ENCODE measurements around the gene CLEC11A. TPM values are rescaled to one million over a fixed set of nuclear protein-coding genes. Genes with fewer than 3 reads are reported as not detected.

The CLEC11A gene
- 167 and 170 TPM in 2 replicates for total RNA-seq

GRCh38 chr19:50723069-50723468 is at the start of gene CLEC11A:
TSS of gene CLEC11A (plus strand) at chr19:50723364. CDS start at chr19:50723526, 162 bp downstream.

GRCh38 chr19:50719566-50719965 is 3.6 kb upstream of the CLEC11A start, which contains the start of gene SHANK1:
TSS of gene SHANK1 (minus strand) at chr19:50719802. CDS start at chr19:50716919, 2,883 bp downstream.

GRCh38 chr19:50770164-50770563 is 47.0 kb downstream of the CLEC11A start, which contains the start of gene GPR32:
TSS of gene GPR32 (plus strand) at chr19:50770464. CDS start at chr19:50770601, 137 bp downstream.

Other genes starting within 250 kb of the CLEC11A start
- 98.9 and 101 TPM in 2 replicates for gene EMC10, start 246.9 kb upstream of the CLEC11A start, total RNA-seq
- gene GARIN5A, start 246.5 kb upstream of the CLEC11A start, total RNA-seq = not detected in 2 replicates
- 56.0 and 64.0 TPM in 2 replicates for gene JOSD2, start 212.2 kb upstream of the CLEC11A start, total RNA-seq
- not detected in 2 replicates for gene ASPDH, start 209.5 kb upstream of the CLEC11A start, total RNA-seq
- under 0.01 TPM in 1 of 2 replicates, not detected in the other for gene LRRC4B, start 154.9 kb upstream of the CLEC11A start, total RNA-seq
- 0.35 TPM in 1 of 2 replicates, not detected in the other for gene SYT3, start 83.5 kb upstream of the CLEC11A start, total RNA-seq
- not detected in 2 replicates for gene C19orf81, start 73.9 kb upstream of the CLEC11A start, total RNA-seq
- gene SHANK1, start 3.6 kb upstream of the CLEC11A start, total RNA-seq = 6.6 and 10.6 TPM in 2 replicates
- gene GPR32, start 47.1 kb downstream of the CLEC11A start, total RNA-seq = not detected in 2 replicates
- not detected in 2 replicates for gene ACP4, start 67.1 kb downstream of the CLEC11A start, total RNA-seq
- not detected in 2 replicates for gene KLK1, start 100.4 kb downstream of the CLEC11A start, total RNA-seq
- gene KLK15, start 110.2 kb downstream of the CLEC11A start, total RNA-seq = not detected in 2 replicates
- gene KLK3, start 131.6 kb downstream of the CLEC11A start, total RNA-seq = not detected in 2 replicates
- not detected in 2 replicates for gene KLK2, start 150.1 kb downstream of the CLEC11A start, total RNA-seq
- gene KLK4, start 188.0 kb downstream of the CLEC11A start, total RNA-seq = not detected in 2 replicates
- gene KLK5, start 229.7 kb downstream of the CLEC11A start, total RNA-seq = not detected in 2 replicates
- not detected in 2 replicates for gene KLK6, start 246.2 kb downstream of the CLEC11A start, total RNA-seq